GM18909 (cell line): ENCODE data around the gene NLGN1.

Source experiments
- ATAC-seq: cut with Tn5 transposase; IDR thresholded peaks from one replicate; pipeline ENCODE4 v1.9.1; 2021; ENCODE audit warnings: mild to moderate bottlenecking; ENCODE audit not compliant: unreplicated experiment, poor library complexity

NLGN1 gene

GRCh38 chr3:173703771-173704170 lies 306.2 kb downstream of the NLGN1 start:
- no peak for ATAC-seq

DNA sequence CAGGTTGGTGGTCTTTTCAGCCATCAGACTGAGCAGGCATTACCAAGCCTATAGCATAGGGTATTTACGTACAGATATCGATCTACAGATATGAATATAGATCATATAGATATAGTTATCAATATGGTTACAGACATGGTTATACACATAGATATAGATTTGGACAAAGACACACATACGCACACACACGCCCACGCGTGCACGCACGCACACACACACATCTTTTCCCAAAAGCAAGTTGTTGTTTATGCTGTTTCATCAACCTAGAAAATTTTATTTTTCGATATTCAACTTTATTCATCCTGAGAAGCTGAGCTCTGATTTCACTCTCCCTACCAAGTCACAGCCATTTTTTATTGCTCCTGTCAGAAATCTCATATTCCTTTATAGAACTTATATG lies 309.1 kb downstream of the NLGN1 start:
- ATAC-seq = no peak

DNA sequence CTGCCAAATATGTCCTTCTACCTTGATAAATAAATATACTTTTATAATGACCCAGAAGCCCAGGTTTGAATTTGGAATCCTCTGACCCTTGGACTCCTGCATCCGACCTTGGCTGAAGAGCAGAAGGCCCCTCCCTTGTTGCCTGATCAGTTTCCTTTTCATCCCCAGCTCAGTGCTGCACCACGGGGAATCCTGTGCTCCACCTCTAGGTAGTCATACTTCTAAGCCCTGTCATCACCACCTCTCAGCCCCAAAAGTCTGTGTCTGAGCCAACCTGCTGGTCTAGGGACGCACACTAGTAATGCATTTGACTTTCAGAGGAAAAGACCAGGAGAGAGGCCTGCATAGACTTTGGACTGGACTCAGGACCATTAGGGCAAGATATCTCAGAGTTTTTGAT lies 310.6 kb downstream of the NLGN1 start:
- ATAC-seq = no peak

DNA sequence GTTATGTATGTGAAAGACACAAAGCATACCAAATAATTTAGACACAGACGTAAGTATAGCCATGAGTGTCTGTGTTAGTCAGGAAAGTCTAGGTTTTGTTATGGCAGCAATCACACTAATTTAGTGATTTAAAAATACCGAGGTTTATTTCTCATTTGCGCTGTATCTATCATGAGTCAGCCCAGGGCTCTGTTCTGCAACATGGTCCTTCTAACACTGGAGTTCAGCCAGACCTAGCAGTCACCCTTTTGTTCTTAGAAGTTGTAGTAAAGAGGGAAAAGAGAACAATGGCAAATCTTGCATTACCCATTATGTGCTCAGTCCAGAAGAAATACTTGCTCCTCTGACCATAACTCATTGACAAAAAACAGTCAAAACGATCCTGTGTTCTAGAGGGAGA lies 311.5 kb downstream of the NLGN1 start:
- no peak for ATAC-seq

DNA sequence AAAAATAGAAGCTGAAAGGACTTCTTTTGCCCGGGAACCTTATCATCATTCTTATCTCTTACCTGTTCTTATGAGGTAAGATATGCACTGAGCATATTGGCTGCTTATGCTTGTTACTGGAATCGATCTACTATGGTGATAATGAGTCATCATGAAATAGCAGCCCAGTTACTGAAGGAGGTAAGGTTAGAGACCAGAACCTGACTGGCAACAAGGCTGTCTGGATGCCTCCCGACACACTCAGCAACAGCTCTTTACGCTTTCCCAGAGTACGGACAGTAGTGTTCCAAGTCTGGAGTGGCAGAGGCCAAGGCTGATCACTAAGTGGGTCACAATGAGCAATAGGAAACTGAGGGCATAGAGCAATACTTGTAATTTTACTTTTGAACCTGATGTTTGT lies 314.1 kb downstream of the NLGN1 start:
- no peak for ATAC-seq

- no peak for ATAC-seq
Observed at GRCh38 chr3:173719585-173719984, 322.0 kb downstream of the NLGN1 start.

- ATAC-seq = no peak
Observed at GRCh38 chr3:173725507-173725906, 328.0 kb downstream of the NLGN1 start.

GRCh38 chr3:173730391-173730790 lies 332.8 kb downstream of the NLGN1 start:
- no peak for ATAC-seq

DNA sequence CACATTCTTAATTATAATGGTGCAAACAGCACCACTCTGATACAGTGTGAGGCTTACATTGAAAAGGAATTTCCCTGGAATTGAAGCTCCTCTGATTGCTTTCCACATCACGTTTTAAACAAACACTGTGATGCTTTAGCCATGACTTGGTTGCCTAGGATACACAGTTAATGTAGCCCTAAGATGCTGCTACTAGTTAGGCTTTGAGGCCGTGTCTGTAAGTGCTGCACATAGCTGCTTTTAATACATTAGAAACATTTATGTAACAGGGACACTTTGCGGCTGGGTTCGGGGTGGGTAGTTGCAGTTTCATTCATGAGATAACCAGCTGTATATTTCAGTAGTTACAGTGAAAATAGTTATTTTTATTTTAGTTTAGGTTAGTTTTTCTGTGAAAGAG lies 334.7 kb downstream of the NLGN1 start:
- ATAC-seq = no peak

DNA sequence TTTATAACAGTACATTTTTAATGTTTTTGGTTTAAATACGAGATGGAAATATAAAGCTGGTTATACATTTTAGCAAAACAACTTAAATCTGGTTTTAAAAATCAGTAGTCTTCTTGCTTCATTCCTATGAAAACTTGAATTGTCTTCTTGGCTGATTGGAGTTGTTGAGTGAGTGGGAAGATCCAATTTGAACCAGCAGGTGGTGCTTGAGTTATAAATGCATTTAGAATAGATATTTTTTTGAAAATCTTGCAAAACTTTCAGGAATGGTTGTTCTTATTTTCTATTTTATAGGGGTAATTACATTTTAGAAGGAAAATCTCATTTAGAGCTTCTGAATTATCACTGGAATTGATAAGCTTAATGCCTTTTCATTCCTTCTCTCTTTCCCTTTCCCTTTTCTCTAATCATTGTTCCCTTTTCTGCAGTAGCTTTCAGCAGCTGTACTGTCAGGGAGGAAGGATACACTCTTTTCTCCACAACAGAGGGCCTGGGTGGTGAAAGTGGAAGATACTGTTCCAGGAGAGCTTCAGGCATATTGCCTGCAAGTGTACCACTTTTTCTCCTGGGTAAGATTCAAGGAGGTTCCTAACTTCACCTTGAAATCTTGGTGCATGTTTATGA lies 335.6 kb downstream of the NLGN1 start:
- ATAC-seq = no peak

GRCh38 chr3:173734473-173734872 lies 336.9 kb downstream of the NLGN1 start:
- ATAC-seq = no peak

GRCh38 chr3:173734895-173735294 lies 337.4 kb downstream of the NLGN1 start:
- ATAC-seq = no peak

- no peak for ATAC-seq
Observed at GRCh38 chr3:173735841-173736240, 338.3 kb downstream of the NLGN1 start.

DNA sequence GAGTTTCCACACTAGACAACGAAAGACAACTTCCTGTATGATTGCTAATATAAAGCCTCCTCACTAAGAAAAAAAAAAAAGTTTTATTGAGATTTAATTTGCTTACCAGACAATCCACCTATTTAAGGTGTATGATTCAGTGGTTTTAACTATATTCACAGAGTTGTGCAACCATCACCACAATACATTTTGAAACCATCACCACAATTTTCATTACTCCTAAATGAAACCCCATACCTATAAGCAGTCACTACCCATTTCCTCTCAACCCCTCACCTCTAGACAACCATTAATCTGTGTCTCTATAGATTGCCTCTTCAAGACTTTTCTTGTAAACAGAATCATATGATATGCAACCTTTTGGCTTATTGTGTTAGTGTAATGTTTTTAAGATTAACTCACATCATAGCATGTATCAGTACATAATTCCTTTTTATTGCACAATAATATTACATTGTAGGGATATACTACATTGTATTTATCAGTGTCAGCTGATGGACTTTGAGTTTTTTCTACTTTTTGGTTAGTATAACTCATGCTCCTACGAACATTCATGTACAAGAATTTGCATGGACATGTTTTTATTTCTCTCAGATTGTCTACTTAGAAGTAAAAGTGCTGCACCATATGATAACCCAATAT lies 339.7 kb downstream of the NLGN1 start:
- no peak for ATAC-seq

GRCh38 chr3:173739726-173740125 lies 342.2 kb downstream of the NLGN1 start:
- no peak for ATAC-seq

DNA sequence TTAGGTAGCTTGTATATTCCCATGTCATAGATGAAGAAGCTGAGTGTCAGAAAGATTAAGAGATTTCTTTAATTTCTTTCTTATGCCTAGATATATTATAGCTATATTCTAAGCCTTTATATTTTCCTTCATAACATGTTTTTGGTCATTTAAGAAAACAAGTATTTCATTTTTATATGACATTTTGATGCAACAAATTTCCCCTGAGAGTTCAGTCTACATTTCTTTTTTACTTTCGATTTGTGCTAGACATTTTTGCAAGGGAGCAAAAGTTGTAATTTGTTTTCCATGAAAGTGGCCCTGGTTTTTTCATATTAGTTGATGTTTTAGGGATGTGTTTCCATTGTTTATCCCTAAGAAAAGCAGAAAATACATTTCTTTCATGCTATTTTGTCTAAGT lies 344.9 kb downstream of the NLGN1 start:
- ATAC-seq = no peak

GRCh38 chr3:173743111-173743510 lies 345.6 kb downstream of the NLGN1 start:
- no peak for ATAC-seq

- ATAC-seq = no peak
Observed at GRCh38 chr3:173743516-173743915, 346.0 kb downstream of the NLGN1 start.

GRCh38 chr3:173744479-173744878 lies 346.9 kb downstream of the NLGN1 start:
- ATAC-seq = no peak

- no peak for ATAC-seq
Observed at GRCh38 chr3:173744895-173745294, 347.4 kb downstream of the NLGN1 start.

DNA sequence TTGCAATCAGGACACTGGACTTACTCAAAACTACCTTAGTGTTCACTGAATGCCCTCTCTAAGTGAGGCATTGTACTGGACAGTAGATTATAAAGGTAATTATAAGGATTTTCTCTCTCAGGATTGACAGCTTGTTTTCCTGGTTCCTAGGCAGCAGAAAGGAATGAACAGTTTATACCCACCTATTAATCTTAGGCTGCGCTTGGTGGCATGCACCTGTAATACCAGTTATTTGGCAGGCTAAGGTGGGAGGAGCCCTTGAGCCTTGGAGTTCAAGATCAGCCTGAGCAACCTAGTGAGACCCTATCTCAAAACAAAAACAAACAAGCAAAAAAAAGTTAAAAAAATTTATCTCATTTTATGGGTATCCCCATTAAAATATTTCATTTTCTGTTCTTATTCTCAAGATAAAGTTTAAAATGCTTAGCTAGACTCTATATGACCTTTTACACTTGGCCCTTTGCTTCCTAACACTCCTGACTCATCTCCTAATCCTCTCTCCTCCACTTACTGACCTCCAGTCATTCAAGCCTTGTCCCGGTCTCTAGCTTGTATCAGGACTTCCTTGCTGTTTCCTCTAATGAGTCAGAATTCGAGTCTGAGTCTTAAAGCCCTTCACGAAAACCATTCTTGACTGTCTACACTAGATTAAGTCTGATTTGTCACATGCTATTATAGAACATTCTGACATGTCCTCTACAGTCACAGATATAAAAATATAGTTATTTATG lies 348.6 kb downstream of the NLGN1 start:
- ATAC-seq = no peak

GRCh38 chr3:173747427-173747826 lies 349.9 kb downstream of the NLGN1 start:
- no peak for ATAC-seq
